H1 (cell line): Measurements from ENCODE around the gene KCNA1. TPM values are rescaled to one million over a fixed set of nuclear protein-coding genes. Genes with fewer than 3 reads are reported as not detected.

Experiments
- CTCF ChIA-PET: fragments of 300-600 bp; sonication (Branson Sonifier 250); formaldehyde crosslinking; loops from one replicate; lab custom pipeline; 2021; ENCODE audit not compliant: partially characterized antibody; lab: Charles Lee
- POLR2A ChIA-PET: fragments of 300-600 bp; sonication (Branson Sonifier 250); formaldehyde crosslinking; loops from one replicate; lab custom pipeline; 2021; ENCODE audit warnings: inconsistent platforms; ENCODE audit not compliant: partially characterized antibody; lab: Charles Lee
- DNase-seq, 2 experiments: peaks; one replicate each; pipeline versions ENCODE4 v3.0.0 to v3.0.0-alpha.2; 2010 to 2022; ENCODE audit warnings: low spot score in 2 of 2, low read depth in 1 of 2, mixed read lengths in 1 of 2
- FAIRE-seq: peaks from 2 replicates; lab custom pipeline; 2011; peaks lifted over from hg19 to GRCh38; lab: Jason Lieb, UNC
- H2AFZ ChIP-seq: 2 replicates; pipeline ENCODE4 v1.8.1; 2012; ENCODE audit warnings: low read length, inconsistent platforms
- H2AK5ac ChIP-seq: 2 replicates; pipeline ENCODE4 v1.6.1; 2013; ENCODE audit warnings: low read depth, low read length
- H2BK120ac ChIP-seq: replicated peaks from 2 replicates; pipeline ENCODE3; 2013; ENCODE audit warnings: low read depth, low read length, inconsistent platforms
- H2BK12ac ChIP-seq: 2 replicates; pipeline ENCODE4 v1.6.1; 2013; ENCODE audit warnings: low read depth, low read length
- H2BK15ac ChIP-seq: 2 replicates; pipeline ENCODE4 v1.6.1; 2013; ENCODE audit warnings: low read length
- H2BK20ac ChIP-seq: 2 replicates; pipeline ENCODE4 v1.6.1; 2013; ENCODE audit warnings: low read length
- H2BK5ac ChIP-seq: 2 replicates; pipeline ENCODE4 v1.6.1; 2013; ENCODE audit warnings: low read depth, low read length
- H3K14ac ChIP-seq: 2 replicates; pipeline ENCODE4 v1.6.1; 2013; ENCODE audit warnings: inconsistent platforms; ENCODE audit not compliant: insufficient read length
- H3K18ac ChIP-seq: 2 replicates; pipeline ENCODE4 v1.6.1; 2013; ENCODE audit warnings: low read length; ENCODE audit errors: extremely low read depth
- H3K23ac ChIP-seq: 2 replicates; pipeline ENCODE4 v1.6.1; 2013; ENCODE audit warnings: inconsistent platforms; ENCODE audit not compliant: insufficient read length
- H3K23me2 ChIP-seq: 2 replicates; pipeline ENCODE4 v1.6.1; 2013; ENCODE audit warnings: low read depth, low read length
- H3K27ac ChIP-seq: 2 replicates; pipeline ENCODE4 v1.6.1; 2011; ENCODE audit warnings: low read depth, low read length, inconsistent platforms
- H3K27me3 ChIP-seq, 4 experiments: replicated peaks in 1 of 4; 1 replicate in 1 of 4; 2 replicates in 3 of 4; pipeline versions ENCODE4 v1.6.1 to v1.8.1; 2011 to 2013; ENCODE audit warnings: low read length in 3 of 4, mild to moderate bottlenecking in 3 of 4, inconsistent platforms in 2 of 4, mixed read lengths in 2 of 4, moderate library complexity in 1 of 4; ENCODE audit not compliant: control insufficient read depth in 3 of 4, insufficient read depth in 3 of 4; ENCODE audit errors: extremely low read depth in 1 of 4
- H3K36me3 ChIP-seq, 4 experiments: 2 replicates each; pipeline versions ENCODE4 v1.6.1 to v1.8.1; 2011 to 2013; ENCODE audit warnings: mild to moderate bottlenecking in 4 of 4, low read length in 3 of 4, moderate library complexity in 2 of 4, control low read depth in 1 of 4, inconsistent platforms in 1 of 4; ENCODE audit not compliant: insufficient read depth in 4 of 4, control insufficient read depth in 2 of 4
- H3K4ac ChIP-seq: replicated peaks from 2 replicates; pipeline ENCODE3; 2013; ENCODE audit warnings: low read length, low read depth, mixed read lengths, inconsistent platforms; ENCODE audit not compliant: insufficient read length
- H3K4me1 ChIP-seq, 4 experiments: replicated peaks in 1 of 4; 1 replicate in 1 of 4; 2 replicates in 3 of 4; pipeline versions ENCODE4 v1.6.1 to v1.8.1; 2011 to 2013; ENCODE audit warnings: low read length in 3 of 4, inconsistent platforms in 2 of 4, mixed read lengths in 1 of 4; ENCODE audit not compliant: insufficient read depth in 4 of 4, control insufficient read depth in 3 of 4
- H3K4me2 ChIP-seq, 2 experiments: 2 replicates each; pipeline versions ENCODE4 v1.6.1 to v1.8.1; 2011 to 2013; ENCODE audit warnings: low read depth in 2 of 2, low read length in 2 of 2, control low read depth in 1 of 2, inconsistent platforms in 1 of 2, mild to moderate bottlenecking in 1 of 2; ENCODE audit not compliant: insufficient read depth in 1 of 2
- H3K4me3 ChIP-seq, 4 experiments: fragments of 200-600, 300-600 bp in 1 of 4; sonication (generic), shearing (Covaris generic), sonication (Bioruptor Twin) in 1 of 4; 2 replicates each; pipeline versions ENCODE4 v1.5.1 to v1.8.1; 2011 to 2016; ENCODE audit warnings: low read length in 4 of 4, low read depth in 3 of 4, control low read depth in 2 of 4, inconsistent platforms in 2 of 4, mild to moderate bottlenecking in 2 of 4, mixed read lengths in 1 of 4, moderate library complexity in 1 of 4; ENCODE audit not compliant: insufficient read depth in 2 of 4; ENCODE audit errors: extremely low read depth in 1 of 4
- H3K56ac ChIP-seq: replicated peaks from 2 replicates; pipeline ENCODE3; 2013; ENCODE audit warnings: low read depth, mild to moderate bottlenecking, mixed read lengths, low read length, inconsistent platforms; ENCODE audit not compliant: insufficient read length
- H3K79me1 ChIP-seq: 2 replicates; pipeline ENCODE4 v1.6.1; 2013; ENCODE audit warnings: low read depth, low read length, control low read depth
- H3K79me2 ChIP-seq, 2 experiments: 2 replicates each; pipeline versions ENCODE4 v1.6.1 to v1.8.1; 2012 to 2013; ENCODE audit warnings: low read length in 2 of 2, mild to moderate bottlenecking in 2 of 2, inconsistent platforms in 1 of 2; ENCODE audit not compliant: insufficient read depth in 2 of 2, control insufficient read depth in 1 of 2
- H3K9ac ChIP-seq, 4 experiments: replicated peaks in 1 of 4; 1 replicate in 1 of 4; 2 replicates in 3 of 4; pipeline versions ENCODE4 v1.6.1 to v1.8.1; 2011 to 2013; ENCODE audit warnings: low read depth in 3 of 4, low read length in 3 of 4, control low read depth in 2 of 4, mild to moderate bottlenecking in 2 of 4, moderate library complexity in 2 of 4, inconsistent platforms in 1 of 4; ENCODE audit errors: extremely low read depth in 1 of 4
- H3K9me3 ChIP-seq, 2 experiments: 2 replicates each; pipeline versions ENCODE4 v1.6.1 to v1.8.1; 2012 to 2013; ENCODE audit warnings: mild to moderate bottlenecking in 2 of 2, moderate library complexity in 2 of 2, control low read depth in 1 of 2, inconsistent platforms in 1 of 2, low read depth in 1 of 2, low read length in 1 of 2, mixed read lengths in 1 of 2; ENCODE audit not compliant: insufficient read depth in 2 of 2
- H4K20me1 ChIP-seq, 2 experiments: replicated peaks in 1 of 2; 2 replicates each; pipeline versions ENCODE3 to v1.8.1; 2011 to 2013; ENCODE audit warnings: inconsistent platforms in 2 of 2, low read length in 2 of 2, mild to moderate bottlenecking in 1 of 2; ENCODE audit not compliant: insufficient read depth in 2 of 2, control insufficient read depth in 1 of 2
- H4K5ac ChIP-seq: 2 replicates; pipeline ENCODE4 v1.6.1; 2013; ENCODE audit warnings: low read length, low read depth, mixed read lengths, inconsistent platforms; ENCODE audit not compliant: insufficient read length
- H4K8ac ChIP-seq: 2 replicates; pipeline ENCODE4 v1.8.0; 2013; ENCODE audit warnings: mild to moderate bottlenecking, moderate library complexity, low read length, inconsistent platforms; ENCODE audit not compliant: insufficient read depth; ENCODE audit errors: extremely low read depth
- H4K91ac ChIP-seq: replicated peaks from 2 replicates; pipeline ENCODE3; 2013; ENCODE audit warnings: low read length, mixed read lengths, inconsistent platforms; ENCODE audit not compliant: insufficient read length
- CBX8 ChIP-seq: fragments of 300-800, 300-1000 bp; sonication (generic); IDR thresholded peaks from 2 replicates; pipeline ENCODE4 v1.7.1; 2016; ENCODE audit warnings: low read depth, low read length, borderline replicate concordance
- CHD2 ChIP-seq: IDR thresholded peaks from 2 replicates; pipeline ENCODE4 v1.6.1; 2012; ENCODE audit warnings: low read length, improper control_type of control experiment
- CTBP2 ChIP-seq: IDR thresholded peaks from 2 replicates; pipeline ENCODE4 v1.7.0; 2011; ENCODE audit warnings: borderline replicate concordance, mild to moderate bottlenecking, moderate library complexity, mixed read lengths, low read length; ENCODE audit not compliant: insufficient read depth, insufficient read length
- EGR1 ChIP-seq: IDR thresholded peaks from 2 replicates; pipeline ENCODE4 v1.6.1; 2011; ENCODE audit warnings: low read depth, low read length, borderline replicate concordance
- EZH2 ChIP-seq: fragments of 200-600 bp; sonication (generic); IDR thresholded peaks from 2 replicates; pipeline ENCODE4 v1.7.1; 2012; ENCODE audit warnings: low read depth, mild to moderate bottlenecking, moderate library complexity, low read length, inconsistent platforms; ENCODE audit not compliant: severe bottlenecking
- NANOG ChIP-seq: IDR thresholded peaks from 2 replicates; pipeline ENCODE4 v1.6.1; 2011; ENCODE audit warnings: low read length, low read depth, mild to moderate bottlenecking, inconsistent platforms; ENCODE audit not compliant: insufficient read depth, poor library complexity, severe bottlenecking
- RBBP5 ChIP-seq: IDR thresholded peaks from 2 replicates; pipeline ENCODE4 v1.7.1; 2012; ENCODE audit warnings: low read depth, mild to moderate bottlenecking, inconsistent platforms, low read length, moderate library complexity, borderline replicate concordance
- SAP30 ChIP-seq: fragments of 300-600 bp; sonication (generic); IDR thresholded peaks from 2 replicates; pipeline ENCODE4 v1.7.1; 2012; ENCODE audit warnings: low read length, moderate library complexity, mild to moderate bottlenecking, inconsistent platforms; ENCODE audit not compliant: insufficient read depth, insufficient replicate concordance
- SIN3A ChIP-seq, 2 experiments: IDR thresholded peaks in 1 of 2; conservative IDR thresholded peaks in 1 of 2; 2 replicates each; pipeline ENCODE4 v1.6.1; 2011 to 2012; ENCODE audit warnings: low read length in 2 of 2, improper control_type of control experiment in 1 of 2, low read depth in 1 of 2, mild to moderate bottlenecking in 1 of 2
- SIRT6 ChIP-seq: IDR thresholded peaks from one replicate; pipeline ENCODE4 v1.7.1; 2012; ENCODE audit warnings: low read length, inconsistent platforms
- TCF12 ChIP-seq: IDR thresholded peaks from 2 replicates; pipeline ENCODE4 v1.6.1; 2011; ENCODE audit warnings: low read depth, mild to moderate bottlenecking, low read length
- ZNF274 ChIP-seq: IDR thresholded peaks from 2 replicates; pipeline ENCODE4 v1.7.0; 2012; ENCODE audit warnings: low read length, borderline replicate concordance; ENCODE audit errors: extremely low read depth
- WGBS, 2 experiments: shearing (Covaris generic) in 1 of 2; methylation state at CpG; one replicate each; pipeline versions ENCODE4 v1.1.6 to v1.1.7; 2013 to 2015; ENCODE audit warnings: low lambda C conversion rate in 2 of 2, mixed read lengths in 2 of 2, inconsistent platforms in 1 of 2, low coverage in 1 of 2, missing lambda C conversion rate in 1 of 2; ENCODE audit not compliant: insufficient replicate concordance in 2 of 2, insufficient coverage in 1 of 2, insufficient read length in 1 of 2; ENCODE audit errors: extremely low coverage in 1 of 2, missing lambda C conversion rate in 1 of 2; 5-methylcytosine and 5-hydroxymethylcytosine counted together
- polyA plus RNA-seq, 7 experiments: library from polyadenylated mRNA; depleted of rRNA in 3 of 7; stranded (reverse) in 5 of 7; unstranded in 2 of 7; fragments of >200 nt in 5 of 7; fragments of 200-250 nt in 2 of 7; gene quantifications; 1 replicate in 5 of 7; 2 replicates in 1 of 7; 4 replicates in 1 of 7; pipeline versions ENCODE4 v1.2.1 to v1.2.3, GENCODE V29; 2011 to 2013; ENCODE audit warnings: missing spikeins in 2 of 7, mixed read lengths in 2 of 7
- total RNA-seq: library from RNA; stranded (reverse); fragmentation: NEBNext Ultra II Directional; extraction: Animal tissue kit (Norgen Biotek cat#: 25700); gene quantifications from 2 replicates; pipeline ENCODE4 v1.2.1, GENCODE V29; 2021
- TF ChIP-seq, protein P1 (sequence below): IDR thresholded peaks from 2 replicates; pipeline ENCODE4 v1.6.1; 2011; ENCODE audit warnings: low read depth, mild to moderate bottlenecking, low read length; ENCODE audit not compliant: insufficient read depth

Gene KCNA1
- total and polyA plus RNA-seq, 2 of the 8 experiments (the other 6 are each of a cell fraction or from before 2014, with no cell fraction given): 0.23 to 0.30 TPM

DNA sequence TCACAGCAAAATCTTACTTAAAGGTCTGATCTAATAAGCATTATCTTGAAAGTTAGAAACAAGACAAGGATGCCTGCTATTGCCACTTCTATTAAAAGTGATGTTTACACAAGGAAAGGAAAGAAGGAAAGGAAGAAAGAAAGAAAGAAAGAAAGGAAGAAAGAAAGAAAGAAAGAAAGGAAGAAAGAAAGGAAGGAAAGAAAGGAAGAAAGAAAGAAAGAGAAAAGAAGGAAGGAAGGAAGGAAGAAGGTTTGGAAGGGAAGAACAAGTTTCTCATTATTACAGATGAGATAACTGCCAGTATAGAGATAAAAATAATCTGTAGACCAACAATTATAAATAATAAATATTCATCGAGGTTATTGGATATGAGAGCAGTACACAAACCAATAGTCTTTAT lies 35.8 kb upstream of the KCNA1 start:
- Histone ChIP-seq H3K27me3 (no peaks in the 10 kb centered on the region), H3K56ac (no peak overlapping the region), H3K79me1 (no peaks in the 10 kb centered on the region), H3K9ac (no peak overlapping the region), H2AFZ (no peak overlapping the region), H4K91ac (no peak overlapping the region), H2BK20ac (no peak overlapping the region), H3K36me3 (no peaks in the 10 kb centered on the region), H4K5ac (no peak overlapping the region), H2BK15ac (no peak overlapping the region), H3K4me2 (no peak overlapping the region), H2AK5ac (no peak overlapping the region), H3K23ac (no peak overlapping the region), H4K20me1 (no peaks in the 10 kb centered on the region), H2BK120ac (no peak overlapping the region), H3K23me2 (no peaks in the 10 kb centered on the region), H3K4ac (no peak overlapping the region), H3K14ac (no peak overlapping the region), H3K27ac (no peak overlapping the region), H3K4me1 (no peaks in the 10 kb centered on the region), H3K18ac (no peak overlapping the region), H3K79me2 (no peaks in the 10 kb centered on the region), H2BK5ac (no peak overlapping the region), H3K9me3 (peaks cover under 1 to 9% of the 10 kb centered on the region in 2 experiments; a peak in 2 of 4 replicates), H3K4me3 (no peak overlapping the region), H2BK12ac (no peak overlapping the region), H4K8ac (no peak overlapping the region)
- TF ChIP-seq CBX8 (no peak), TCF12 (no peak), EZH2 (no peak), CHD2 (no peak), RBBP5 (no peak), EGR1 (no peak), NANOG (no peak), SAP30 (no peak), SIRT6 (no peak), SIN3A (conservative IDR thresholded peaks at IDR 0.05 in 1 of 2, IDR thresholded peaks at IDR 0.05 in 1 of 2; ENCODE audit: low read depth in 1 of 2, low read length in 2 of 2) (no peak), ZNF274 (no peak), CTBP2 (no peak)
- TF ChIP-seq, protein P1, sequence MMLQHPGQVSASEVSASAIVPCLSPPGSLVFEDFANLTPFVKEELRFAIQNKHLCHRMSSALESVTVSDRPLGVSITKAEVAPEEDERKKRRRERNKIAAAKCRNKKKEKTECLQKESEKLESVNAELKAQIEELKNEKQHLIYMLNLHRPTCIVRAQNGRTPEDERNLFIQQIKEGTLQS: no peak
- DNase-seq (no peak), FAIRE-seq (no peak)
- WGBS, 2 experiments: 92% methylated on average over 1 of the region's 1 CpG; no CpG with 5 or more reads in 1 of the 2 experiments
- POLR2A ChIA-PET: no interaction called here
- CTCF ChIA-PET: interaction anchor here (0.7 to 1.4 kb wide), 3 partner anchors 12 to 128 kb away, joined by 3 to 6 read pairs (median 3); no protein-coding TSS in a partner anchor
